KMS-11 (cell line): Measurements from ENCODE around the gene ATP13A1.
"Not testable (repeated sequence)": the region's sequence is repeated elsewhere in the genome, so short reads cannot be mapped to it uniquely, and the experiment has no call there.

Experiments
- H2AFZ ChIP-seq: fragments of 200-600 bp; sonication (generic); 2 replicates; pipeline ENCODE4 v1.6.1; 2016; ENCODE audit warnings: antibody characterized with exemption, mixed run types, low read depth
- H3K27ac ChIP-seq: fragments of 200-600 bp; sonication (generic); 2 replicates; pipeline ENCODE4 v1.6.1; 2016; ENCODE audit warnings: mild to moderate bottlenecking, mixed run types
- H3K27me3 ChIP-seq: fragments of 200-600 bp; sonication (generic); 2 replicates; pipeline ENCODE4 v1.6.1; 2017; ENCODE audit warnings: mild to moderate bottlenecking, low read depth, mixed run types, moderate library complexity; ENCODE audit not compliant: insufficient read depth
- H3K36me3 ChIP-seq: fragments of 200-600 bp; sonication (generic); 2 replicates; pipeline ENCODE4 v1.6.1; 2017; ENCODE audit warnings: mild to moderate bottlenecking, mixed run types; ENCODE audit not compliant: insufficient read depth
- H3K4me1 ChIP-seq: fragments of 200-600 bp; sonication (generic); 2 replicates; pipeline ENCODE4 v1.6.1; 2016; ENCODE audit warnings: mild to moderate bottlenecking, low read depth, mixed run types; ENCODE audit not compliant: poor library complexity, severe bottlenecking
- H3K4me2 ChIP-seq: fragments of 200-600 bp; sonication (generic); 2 replicates; pipeline ENCODE4 v1.7.0; 2016; ENCODE audit warnings: mild to moderate bottlenecking, mixed run types
- H3K4me3 ChIP-seq: fragments of 200-600 bp; sonication (generic); IDR thresholded peaks from 2 replicates; pipeline ENCODE4 v1.6.1; 2017; ENCODE audit warnings: low read depth, low read length, mixed read lengths; ENCODE audit not compliant: insufficient read depth
- H3K79me2 ChIP-seq: fragments of 200-600 bp; sonication (generic); 2 replicates; pipeline ENCODE4 v1.6.1; 2016; ENCODE audit warnings: low read depth, mixed run types; ENCODE audit not compliant: insufficient read depth
- H3K9ac ChIP-seq: fragments of 200-600 bp; sonication (generic); 2 replicates; pipeline ENCODE4 v1.6.1; 2016; ENCODE audit warnings: mild to moderate bottlenecking, mixed run types
- H4K20me1 ChIP-seq: fragments of 200-600 bp; sonication (generic); 2 replicates; pipeline ENCODE4 v1.6.1; 2016; ENCODE audit warnings: mild to moderate bottlenecking, mixed run types; ENCODE audit not compliant: insufficient read depth
- CTCF ChIP-seq: fragments of 200-600 bp; sonication (generic); conservative IDR thresholded peaks from 2 replicates; pipeline ENCODE4 v1.6.1; 2017; ENCODE audit warnings: low read depth, mild to moderate bottlenecking, antibody characterized with exemption, low read length, moderate library complexity, mixed read lengths

ATP13A1 gene

GRCh38 chr19:19602136-19602712 lies 61.3 kb downstream of the ATP13A1 start:
- no peak for TF ChIP-seq CTCF
- no peaks in the 10 kb centered on the region for H3K27me3 ChIP-seq
- H3K4me2 ChIP-seq, result no peak overlapping the region
- no peak overlapping the region for H2AFZ ChIP-seq
- no peak overlapping the region for H3K4me3 ChIP-seq
- H3K27ac ChIP-seq, result no peak overlapping the region
- H3K79me2 ChIP-seq, result no peaks in the 10 kb centered on the region
- no peaks in the 10 kb centered on the region for H4K20me1 ChIP-seq
- no peaks in the 10 kb centered on the region for H3K36me3 ChIP-seq
- H3K9ac ChIP-seq, result no peak overlapping the region
- H3K4me1 ChIP-seq, result no peaks in the 10 kb centered on the region

- no peaks in the 10 kb centered on the region for H4K20me1 ChIP-seq
- no peak overlapping the region for H3K27ac ChIP-seq
- no peaks in the 10 kb centered on the region for H3K79me2 ChIP-seq
- H3K27me3 ChIP-seq, result no peaks in the 10 kb centered on the region
- H3K36me3 ChIP-seq, result no peaks in the 10 kb centered on the region
- no peaks in the 10 kb centered on the region for H3K4me1 ChIP-seq
- no peak overlapping the region for H3K4me3 ChIP-seq
- H3K9ac ChIP-seq, result no peak overlapping the region
- H3K4me2 ChIP-seq, result no peak overlapping the region
- TF ChIP-seq CTCF, result no peak
- H2AFZ ChIP-seq, result no peak overlapping the region
Measured at GRCh38 chr19:19600793-19601330, 62.6 kb downstream of the ATP13A1 start.

- H4K20me1 ChIP-seq, H3K79me2 ChIP-seq, H3K4me3 ChIP-seq, H3K36me3 ChIP-seq, H3K9ac ChIP-seq, H3K4me2 ChIP-seq, H3K27me3 ChIP-seq, H2AFZ ChIP-seq, H3K4me1 ChIP-seq, H3K27ac ChIP-seq: not testable (repeated sequence)
Measured at GRCh38 chr19:19598728-19599451, 64.6 kb downstream of the ATP13A1 start.

- no peak overlapping the region for H3K27ac ChIP-seq
Measured at GRCh38 chr19:19597809-19598306, 65.6 kb downstream of the ATP13A1 start.

More at GRCh38 chr19:19597809-19598306, 65.6 kb downstream of the ATP13A1 start:
- no peak overlapping the region for H3K9ac ChIP-seq
- H3K27me3 ChIP-seq, result no peaks in the 10 kb centered on the region
- H2AFZ ChIP-seq, result no peak overlapping the region
- no peaks in the 10 kb centered on the region for H3K36me3 ChIP-seq
- no peak for TF ChIP-seq CTCF
- no peaks in the 10 kb centered on the region for H3K79me2 ChIP-seq
- H3K4me3 ChIP-seq, result no peak overlapping the region
- no peaks in the 10 kb centered on the region for H3K4me1 ChIP-seq
- H4K20me1 ChIP-seq, result no peaks in the 10 kb centered on the region
- H3K4me2 ChIP-seq, result no peak overlapping the region
